Natural killer cell (primary cell): ENCODE data around the gene CST9L. TPM values are rescaled to one million over a fixed set of nuclear protein-coding genes. Genes with fewer than 3 reads are reported as not detected.
A peak's percentile ranks its signal among the peaks of the same experiment; 100 is the strongest.

Source experiments
- ATAC-seq, 3 donors: fragments of 150-1000 bp in 2 of 3; fragments of 200-7000 bp in 1 of 3; cut with Tn5 transposase; 1 replicate in 1 of 3; 2 replicates in 2 of 3; pipeline ENCODE4 v1.10.0; 2021; ENCODE audit warnings: mild to moderate bottlenecking in 2 of 3, moderate library complexity in 2 of 3
- DNase-seq, 2 donors: peaks; one replicate each; pipeline versions ENCODE4 v3.0.0 to v3.0.0-alpha.2; 2013 to 2021; ENCODE audit warnings: mixed read lengths in 1 of 2
- H3K27ac ChIP-seq: one replicate; pipeline ENCODE4 v1.5.1; 2013; ENCODE audit warnings: mild to moderate bottlenecking, low read length
- H3K27me3 ChIP-seq: one replicate; pipeline ENCODE4 v1.6.1; 2013; ENCODE audit warnings: low read length; ENCODE audit not compliant: control insufficient read depth, insufficient read depth
- H3K36me3 ChIP-seq: one replicate; pipeline ENCODE4 v1.6.1; 2013; ENCODE audit warnings: low read length; ENCODE audit not compliant: control insufficient read depth, insufficient read depth
- H3K4me1 ChIP-seq: one replicate; pipeline ENCODE4 v1.6.1; 2013; ENCODE audit warnings: low read length; ENCODE audit not compliant: control insufficient read depth, insufficient read depth
- H3K4me3 ChIP-seq: one replicate; pipeline ENCODE4 v1.5.1; 2013; ENCODE audit warnings: low read length
- H3K9me3 ChIP-seq: one replicate; pipeline ENCODE4 v1.6.1; 2013; ENCODE audit warnings: low read length; ENCODE audit not compliant: control insufficient read depth, insufficient read depth
- H3K27ac Mint-ChIP-seq, 2 donors: one replicate each; pipeline ENCODE4 v1.8.0; 2022; ENCODE audit warnings: mild to moderate bottlenecking in 2 of 2, mixed read lengths in 2 of 2, moderate library complexity in 1 of 2
- H3K27me3 Mint-ChIP-seq, 2 donors: one replicate each; pipeline ENCODE4 v1.8.0; 2022; ENCODE audit warnings: low read depth in 2 of 2, mixed read lengths in 2 of 2
- H3K36me3 Mint-ChIP-seq: one replicate; pipeline ENCODE4 v1.8.0; 2022; ENCODE audit warnings: mixed read lengths
- H3K4me1 Mint-ChIP-seq, 2 donors: one replicate each; pipeline ENCODE4 v1.8.0; 2022; ENCODE audit warnings: mixed read lengths in 2 of 2
- H3K4me3 Mint-ChIP-seq: one replicate; pipeline ENCODE4 v1.8.0; 2022; ENCODE audit warnings: mild to moderate bottlenecking, moderate library complexity, mixed read lengths
- H3K9me3 Mint-ChIP-seq, 2 donors: one replicate each; pipeline ENCODE4 v1.8.0; 2022; ENCODE audit warnings: mixed read lengths in 2 of 2
- CTCF ChIP-seq: fragments of 200-600 bp; IDR thresholded peaks from one replicate; pipeline ENCODE4 v1.8.0; 2022; ENCODE audit warnings: antibody characterized with exemption
- WGBS: methylation state at CpG from one replicate; pipeline ENCODE4 v1.1.7; 2013; ENCODE audit warnings: missing lambda C conversion rate; ENCODE audit not compliant: insufficient coverage; 5-methylcytosine and 5-hydroxymethylcytosine counted together
- intact Hi-C: fragments of 100-400 bp; cut with micrococcal nuclease; formaldehyde crosslinking; loops from one replicate; pipeline ENCODE4 v1.14.2; 2022
- total RNA-seq, 4 donors: library from RNA; stranded (reverse); fragments of 120-200 nt in 1 of 4; gene quantifications; one replicate each; pipeline versions ENCODE4 v1.2.3 to v1.2.4, GENCODE V29; 2013 to 2022

CST9L gene
- total RNA-seq, 3 donors from 2014 or later (not counting 1 experiment from before 2014, with no cell fraction given): not detected

- intact Hi-C loops: no loop called here
- ATAC-seq (peak in 2 of 3 donors; percentile 31 to 36), DNase-seq (peak in 1 of 2 donors; percentile 13)
- H3K4me3 Mint-ChIP-seq: peak overlapping the region; percentile 17
- TF ChIP-seq CTCF: no peak
- no peaks in the 10 kb centered on the region for H3K36me3 ChIP-seq
- WGBS: 0% methylated on average over 1 of the region's 1 CpG
- peaks cover 6% of the 10 kb centered on the region for H3K4me1 ChIP-seq
- H3K9me3 ChIP-seq: peaks cover 10% of the 10 kb centered on the region
- peaks cover 4 to 7% of the 10 kb centered on the region in 2 donors for H3K9me3 Mint-ChIP-seq
- H3K27ac ChIP-seq: peak overlapping the region; percentile 26
- peak overlapping the region; percentile 43 to 76 for H3K27ac Mint-ChIP-seq
- H3K36me3 Mint-ChIP-seq: peaks cover 15% of the 10 kb centered on the region
- H3K4me1 Mint-ChIP-seq: peaks cover 19 to 25% of the 10 kb centered on the region in 2 donors
- H3K27me3 ChIP-seq: no peaks in the 10 kb centered on the region
- H3K4me3 ChIP-seq: no peak overlapping the region
- no peaks in the 10 kb centered on the region for H3K27me3 Mint-ChIP-seq
Measured at GRCh38 chr20:23530937-23531567, 37.2 kb downstream of the CST9L start.

GRCh38 chr20:23528867-23529431, 39.3 kb downstream of the CST9L start:
- Mint-ChIP-seq H3K27ac (no peak overlapping the region), H3K4me1 (peaks cover 19 to 25% of the 10 kb centered on the region in 2 donors), H3K36me3 (peaks cover 15% of the 10 kb centered on the region), H3K4me3 (no peak overlapping the region), H3K27me3 (no peaks in the 10 kb centered on the region), H3K9me3 (peaks cover 4 to 7% of the 10 kb centered on the region in 2 donors)
- no peaks in the 10 kb centered on the region for H3K36me3 ChIP-seq
- intact Hi-C loops: no loop called here
- ATAC-seq (no peak), DNase-seq (no peak)
- no peak overlapping the region for H3K27ac ChIP-seq
- H3K27me3 ChIP-seq: no peaks in the 10 kb centered on the region
- WGBS: 77% methylated on average over 1 of the region's 1 CpG
- peaks cover 6% of the 10 kb centered on the region for H3K4me1 ChIP-seq
- H3K4me3 ChIP-seq: no peak overlapping the region
- no peak for TF ChIP-seq CTCF
- peaks cover 10% of the 10 kb centered on the region for H3K9me3 ChIP-seq

GRCh38 chr20:23526850-23527249, 41.4 kb downstream of the CST9L start:
- WGBS: no CpG with 5 or more reads among the region's 1 CpG
- H3K27ac ChIP-seq: no peak overlapping the region
- Mint-ChIP-seq H3K27ac (no peak overlapping the region), H3K4me1 (peaks cover 18 to 19% of the 10 kb centered on the region in 2 donors), H3K9me3 (peaks cover 4 to 7% of the 10 kb centered on the region in 2 donors), H3K36me3 (peaks cover 15% of the 10 kb centered on the region), H3K4me3 (no peak overlapping the region), H3K27me3 (no peaks in the 10 kb centered on the region)
- H3K27me3 ChIP-seq: no peaks in the 10 kb centered on the region
- ATAC-seq (no peak), DNase-seq (no peak)
- H3K9me3 ChIP-seq: peaks cover 10% of the 10 kb centered on the region
- peaks cover 6% of the 10 kb centered on the region for H3K4me1 ChIP-seq
- no peak for TF ChIP-seq CTCF
- intact Hi-C loops: no loop called here
- H3K36me3 ChIP-seq: no peaks in the 10 kb centered on the region
- no peak overlapping the region for H3K4me3 ChIP-seq
